GM23338 (cell line): Measurements from ENCODE around the gene BTNL9. TPM values are rescaled to one million over a fixed set of nuclear protein-coding genes. Genes with fewer than 3 reads are reported as not detected.

ENCODE experiments used
- ATAC-seq: fragments of 200-7000 bp; cut with Tn5 transposase; 3 replicates; pipeline ENCODE4 v1.9.1; 2020
- DNase-seq: peaks from one replicate; pipeline ENCODE4 v3.0.0-alpha.2; 2015; ENCODE audit warnings: low spot score
- H2AFZ ChIP-seq: fragments of 200-600 bp; sonication (generic); 2 replicates; pipeline ENCODE4 v1.8.0; 2016; ENCODE audit warnings: antibody characterized with exemption, mild to moderate bottlenecking, moderate library complexity
- H3F3A ChIP-seq: fragments of 200-600 bp; sonication (generic); replicated peaks from 2 replicates; pipeline ENCODE4 v1.8.0; 2017; ENCODE audit warnings: antibody characterized with exemption, mixed run types, low read depth
- H3K27ac ChIP-seq: fragments of 200-600 bp; sonication (generic); 2 replicates; pipeline ENCODE4 v1.6.1; 2016; ENCODE audit warnings: low read depth
- H3K27me3 ChIP-seq: fragments of 200-600 bp; sonication (generic); 2 replicates; pipeline ENCODE4 v1.8.0; 2016; ENCODE audit warnings: mild to moderate bottlenecking, mixed run types, moderate library complexity; ENCODE audit not compliant: insufficient read depth
- H3K36me3 ChIP-seq: fragments of 200-600 bp; sonication (generic); 2 replicates; pipeline ENCODE4 v1.8.0; 2016; ENCODE audit warnings: mild to moderate bottlenecking; ENCODE audit not compliant: insufficient read depth
- H3K4me1 ChIP-seq: fragments of 200-600 bp; sonication (generic); 2 replicates; pipeline ENCODE4 v1.8.0; 2016; ENCODE audit warnings: mild to moderate bottlenecking, moderate library complexity; ENCODE audit not compliant: insufficient read depth
- H3K4me2 ChIP-seq: fragments of 200-600 bp; sonication (generic); 2 replicates; pipeline ENCODE4 v1.7.1; 2017; ENCODE audit warnings: mixed run types
- H3K4me3 ChIP-seq: fragments of 200-600 bp; sonication (generic); 2 replicates; pipeline ENCODE4 v1.6.1; 2016; ENCODE audit warnings: mixed run types
- H3K79me2 ChIP-seq: fragments of 200-600 bp; sonication (generic); replicated peaks from 2 replicates; pipeline ENCODE4 v1.8.0; 2017; ENCODE audit warnings: mild to moderate bottlenecking; ENCODE audit not compliant: insufficient read depth
- H3K9me2 ChIP-seq: fragments of 200-600 bp; sonication (generic); 2 replicates; pipeline ENCODE4 v1.8.0; 2017; ENCODE audit not compliant: insufficient read depth
- H4K20me1 ChIP-seq: fragments of 200-600 bp; sonication (generic); replicated peaks from 2 replicates; pipeline ENCODE4 v1.8.0; 2017; ENCODE audit warnings: mild to moderate bottlenecking; ENCODE audit not compliant: insufficient read depth
- H3K27ac Mint-ChIP-seq: 2 replicates; pipeline ENCODE4 v1.8.0; 2020; ENCODE audit warnings: inconsistent platforms, mild to moderate bottlenecking, moderate library complexity, mixed read lengths
- H3K27me3 Mint-ChIP-seq: 3 replicates; pipeline ENCODE4 v1.8.0; 2022; ENCODE audit warnings: low read depth, mild to moderate bottlenecking, moderate library complexity, mixed read lengths, inconsistent platforms; ENCODE audit not compliant: insufficient read depth, poor library complexity
- H3K36me3 Mint-ChIP-seq: 3 replicates; pipeline ENCODE4 v1.8.0; 2021; ENCODE audit warnings: low read depth, mild to moderate bottlenecking, inconsistent platforms, moderate library complexity, mixed read lengths
- H3K4me1 Mint-ChIP-seq: 3 replicates; pipeline ENCODE4 v1.8.0; 2020; ENCODE audit warnings: mild to moderate bottlenecking, inconsistent platforms, mixed read lengths
- H3K4me3 Mint-ChIP-seq: 3 replicates; pipeline ENCODE4 v1.8.0; 2021; ENCODE audit warnings: moderate library complexity, mild to moderate bottlenecking, inconsistent platforms, mixed read lengths
- H3K9me3 Mint-ChIP-seq: 3 replicates; pipeline ENCODE4 v1.8.0; 2020; ENCODE audit warnings: moderate library complexity, mild to moderate bottlenecking, inconsistent platforms, mixed read lengths
- CREB1 ChIP-seq: fragments of 250-450 bp; sonication (Bioruptor Pico); IDR thresholded peaks from 2 replicates; pipeline ENCODE4 v1.5.0; 2020; ENCODE audit warnings: low read depth, mild to moderate bottlenecking, moderate library complexity
- CTCF ChIP-seq, 2 experiments: fragments of 200-600 bp in 1 of 2; sonication (generic) in 1 of 2; conservative IDR thresholded peaks; 2 replicates each; pipeline versions ENCODE4 v1.5.1 to v1.6.1; 2016 to 2017; ENCODE audit warnings: antibody characterized with exemption in 2 of 2, low read depth in 2 of 2, mild to moderate bottlenecking in 2 of 2, moderate library complexity in 1 of 2
- EZH2 ChIP-seq: fragments of 200-600 bp; sonication (generic); IDR thresholded peaks from one replicate; pipeline ENCODE4 v1.8.0; 2017; ENCODE audit warnings: antibody characterized with exemption, mild to moderate bottlenecking, low read depth; ENCODE audit not compliant: unreplicated experiment
- EZH2phosphoT487 ChIP-seq: fragments of 200-600 bp; sonication (generic); IDR thresholded peaks from one replicate; pipeline ENCODE4 v1.8.1; 2018; ENCODE audit warnings: antibody characterized with exemption; ENCODE audit not compliant: unreplicated experiment
- JUNB ChIP-seq: IDR thresholded peaks from one replicate; pipeline ENCODE4 v1.6.1; 2016; ENCODE audit warnings: antibody characterized with exemption; ENCODE audit not compliant: unreplicated experiment
- POLR2AphosphoS5 ChIP-seq: IDR thresholded peaks from 2 replicates; pipeline ENCODE4 v1.6.1; 2016; ENCODE audit warnings: antibody characterized with exemption, low read depth
- REST ChIP-seq: IDR thresholded peaks from one replicate; pipeline ENCODE4 v1.6.1; 2018; ENCODE audit warnings: antibody characterized with exemption; ENCODE audit not compliant: unreplicated experiment
- STAT1 ChIP-seq: IDR thresholded peaks from one replicate; pipeline ENCODE4 v1.6.1; 2016; ENCODE audit warnings: antibody characterized with exemption; ENCODE audit not compliant: unreplicated experiment
- ZNF114 ChIP-seq: fragments of 250-450 bp; sonication (Bioruptor Pico); IDR thresholded peaks from 2 replicates; pipeline ENCODE4 v1.5.0; 2020; ENCODE audit warnings: mild to moderate bottlenecking, moderate library complexity
- polyA plus RNA-seq: library from polyadenylated mRNA; unstranded; fragments of >200 nt; fragmentation: Nextera tagmentation; extraction: Ambion mirVana; gene quantifications from 2 replicates; pipeline ENCODE4 v1.2.1, GENCODE V29; 2016
- total RNA-seq: library from RNA; depleted of rRNA; stranded (reverse); fragments of >200 nt; shearing (Covaris generic); gene quantifications from 2 replicates; pipeline ENCODE4 v1.2.3, GENCODE V29; 2014
- TF ChIP-seq, protein P1 (sequence below): IDR thresholded peaks from 2 replicates; pipeline ENCODE4 v1.6.1; 2016; ENCODE audit warnings: antibody characterized with exemption

The BTNL9 gene
- total and polyA plus RNA-seq, 2 experiments from 2014 or later, result 0.21 to 3.4 TPM

GRCh38 chr5:181031716-181032115, 8.3 kb upstream of the BTNL9 start (continued):
- no peak for TF ChIP-seq REST
- no peak for TF ChIP-seq ZNF114 (CRISPR knock-in tag)
- TF ChIP-seq CTCF (conservative IDR thresholded peaks at IDR 0.05; ENCODE audit: low read depth in 2 of 2), result no peak
- no peak for TF ChIP-seq EZH2
- TF ChIP-seq, protein P1, sequence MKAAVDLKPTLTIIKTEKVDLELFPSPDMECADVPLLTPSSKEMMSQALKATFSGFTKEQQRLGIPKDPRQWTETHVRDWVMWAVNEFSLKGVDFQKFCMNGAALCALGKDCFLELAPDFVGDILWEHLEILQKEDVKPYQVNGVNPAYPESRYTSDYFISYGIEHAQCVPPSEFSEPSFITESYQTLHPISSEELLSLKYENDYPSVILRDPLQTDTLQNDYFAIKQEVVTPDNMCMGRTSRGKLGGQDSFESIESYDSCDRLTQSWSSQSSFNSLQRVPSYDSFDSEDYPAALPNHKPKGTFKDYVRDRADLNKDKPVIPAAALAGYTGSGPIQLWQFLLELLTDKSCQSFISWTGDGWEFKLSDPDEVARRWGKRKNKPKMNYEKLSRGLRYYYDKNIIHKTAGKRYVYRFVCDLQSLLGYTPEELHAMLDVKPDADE, result no peak
- no peak for TF ChIP-seq EZH2phosphoT487
- TF ChIP-seq POLR2AphosphoS5, result no peak
- no peak for TF ChIP-seq CREB1 (CRISPR knock-in tag)
- TF ChIP-seq JUNB, result no peak

DNA sequence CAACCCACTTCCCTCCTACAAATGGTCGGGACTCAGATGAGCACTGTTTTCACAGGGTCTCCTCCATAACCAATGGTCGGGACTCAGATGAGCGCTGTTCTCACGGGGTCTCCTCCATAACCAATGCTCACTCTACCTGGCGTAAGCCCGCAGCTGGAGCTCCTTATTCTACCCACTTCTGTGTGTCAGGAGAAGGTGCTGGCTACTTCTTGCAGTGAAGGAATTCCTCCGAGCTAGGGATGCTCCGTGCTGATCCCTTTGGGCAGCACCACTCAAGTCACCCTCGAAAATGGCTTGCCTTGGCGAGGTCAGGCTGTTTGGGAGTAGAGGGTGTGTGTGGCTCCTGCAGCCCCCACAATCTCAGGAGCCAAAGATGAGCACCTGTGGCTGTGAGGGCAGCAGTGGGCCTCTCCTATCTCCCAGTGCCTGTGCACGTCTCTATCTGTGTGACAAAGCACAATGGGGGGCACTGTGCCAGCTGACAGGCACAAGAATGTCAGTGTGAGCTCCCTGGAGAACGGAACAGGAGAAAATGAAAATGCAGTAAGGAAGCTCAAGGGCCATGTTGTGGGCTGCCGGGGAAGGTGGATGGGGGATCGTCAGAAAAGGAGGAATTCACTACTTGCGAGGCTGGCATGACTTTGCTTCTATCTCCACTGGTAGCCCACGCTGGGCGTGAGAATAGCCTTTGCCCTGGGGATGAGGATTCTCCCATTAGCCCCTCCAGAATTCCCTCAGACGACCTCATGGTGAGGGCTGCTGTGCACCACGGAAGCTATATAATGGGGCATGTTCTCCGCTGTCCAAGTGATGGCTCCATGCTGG, 3.9 kb upstream of the BTNL9 start:
- Mint-ChIP-seq H3K36me3 (no peaks in the 10 kb centered on the region; the same call in 2 of the 3 replicates), H3K4me3 (no peak overlapping the region), H3K4me1 (peaks cover 16% of the 10 kb centered on the region), H3K27me3 (peaks cover 5% of the 10 kb centered on the region), H3K27ac (no peak overlapping the region), H3K9me3 (peaks cover 8% of the 10 kb centered on the region)
- ATAC-seq (peak; percentile 20), DNase-seq (no peak)
- H3K4me2 ChIP-seq, result no peak overlapping the region
- no peaks in the 10 kb centered on the region for H3F3A ChIP-seq
- H2AFZ ChIP-seq, result peak overlapping the region; percentile 72
- no peaks in the 10 kb centered on the region; the same call in 1 of the 2 replicates for H3K4me1 ChIP-seq
- no peaks in the 10 kb centered on the region; the same call in 1 of the 2 replicates for H3K79me2 ChIP-seq
- 0 out of 2 replicates have a peak, but pooled peaks cover 4% of the 10 kb centered on the region for H3K9me2 ChIP-seq
- no peaks in the 10 kb centered on the region for H4K20me1 ChIP-seq
- H3K27ac ChIP-seq, result no peak overlapping the region
- no peak overlapping the region for H3K4me3 ChIP-seq
- H3K36me3 ChIP-seq, result no peaks in the 10 kb centered on the region
- peaks cover 8% of the 10 kb centered on the region for H3K27me3 ChIP-seq
- no peak for TF ChIP-seq STAT1
- TF ChIP-seq JUNB, result no peak
- TF ChIP-seq, protein P1, result no peak
